ENCODE results near the gene ANKRD11. TPM values are rescaled to one million over a fixed set of nuclear protein-coding genes. Genes with fewer than 3 reads are reported as not detected.

The ANKRD11 gene
- total RNA-seq, 1 experiment from 2014 or later = 297 TPM

DNA sequence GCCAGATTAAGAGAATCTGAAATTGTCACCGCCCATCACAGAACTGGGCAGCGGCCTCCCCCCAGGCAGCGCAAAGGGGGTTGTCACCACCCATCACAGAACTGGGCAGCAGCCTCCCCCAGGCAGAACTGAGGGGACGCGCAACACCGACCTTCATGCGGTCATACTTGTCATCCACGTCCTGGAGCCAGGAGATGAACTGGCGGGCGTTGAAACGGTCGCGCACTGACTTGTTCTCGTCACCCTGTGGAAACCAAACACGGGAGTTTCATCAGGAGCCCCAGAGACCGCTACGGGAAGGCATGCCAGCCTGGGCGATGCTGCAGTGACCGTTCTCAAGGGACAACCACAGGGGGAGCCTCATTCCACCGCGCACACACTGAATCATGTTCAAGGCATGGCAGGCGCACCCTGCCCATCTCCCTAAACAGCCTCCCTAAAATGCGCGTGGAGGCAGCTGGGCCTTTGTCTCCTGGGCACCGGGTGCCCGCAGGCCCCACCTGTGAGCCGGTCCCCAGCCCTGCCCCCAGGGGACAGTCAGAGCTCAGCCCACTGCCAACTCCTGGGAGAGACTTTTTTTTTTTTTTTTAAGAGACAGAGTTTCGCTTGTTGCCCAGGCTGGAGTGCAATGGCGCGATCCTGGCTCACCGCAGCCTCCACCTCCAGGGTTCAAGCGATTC, 219.6 kb downstream of the ANKRD11 start:
- H3K27me3 Mint-ChIP-seq (ENCODE audit: insufficient read depth, unreplicated experiment) = no peaks in the 10 kb centered on the region
- H3K36me3 ChIP-seq (ENCODE audit: control insufficient read depth, insufficient read depth, low read length) = peaks cover 12% of the 10 kb centered on the region
- CTCF ChIA-PET = no interaction called here

DNA sequence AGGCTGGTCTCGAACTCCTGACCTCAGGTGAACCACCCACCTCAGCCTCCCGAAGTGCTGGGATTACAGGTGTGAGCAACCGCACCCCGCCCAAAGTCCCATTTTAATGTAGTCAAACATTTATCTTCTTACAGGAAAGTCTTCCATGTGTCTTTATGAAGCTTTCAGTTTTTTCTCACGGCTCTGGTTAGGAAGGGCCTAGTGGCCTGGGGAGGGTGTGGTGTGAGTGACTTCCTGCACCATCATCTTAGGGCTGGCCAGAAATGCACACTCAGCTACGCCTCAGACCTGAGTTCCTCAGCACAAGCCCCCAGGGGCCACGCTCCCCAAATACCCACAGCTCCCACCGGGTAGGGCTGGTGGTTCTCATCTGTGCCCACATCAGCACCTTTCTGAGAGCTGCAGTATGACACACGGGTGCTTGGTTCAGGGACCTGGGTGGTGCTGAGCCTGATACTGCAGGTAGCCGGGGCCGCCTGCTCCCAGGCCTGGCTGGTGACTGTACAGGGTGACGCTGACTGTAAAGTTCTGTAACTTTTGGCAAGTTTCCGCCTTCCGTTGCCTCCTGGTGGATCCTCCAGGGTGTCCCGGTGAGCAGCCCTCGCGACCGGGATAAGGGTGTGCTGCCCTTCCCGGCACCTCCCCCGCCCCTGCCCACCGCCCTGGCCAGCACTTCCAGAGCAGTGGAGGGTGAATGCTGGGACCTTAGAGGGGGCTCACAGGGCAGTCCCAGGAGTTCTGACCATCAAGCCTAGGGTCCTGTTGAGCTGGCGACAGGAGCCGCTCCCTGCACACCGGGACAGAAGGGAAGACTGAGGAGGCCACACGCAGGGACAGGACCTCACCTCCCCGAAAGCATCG, 220.3 kb downstream of the ANKRD11 start:
- H3K9me3 Mint-ChIP-seq (ENCODE audit: unreplicated experiment) = no peaks in the 10 kb centered on the region
- no peaks in the 10 kb centered on the region for H3K27me3 Mint-ChIP-seq (ENCODE audit: insufficient read depth, unreplicated experiment)
- Histone ChIP-seq H3K9me3 (no peaks in the 10 kb centered on the region), H3K27me3 (replicated peaks; ENCODE audit: control insufficient read depth, insufficient read depth, low read length) (no peaks in the 10 kb centered on the region), H3K4me1 (no peaks in the 10 kb centered on the region), H3K36me3 (ENCODE audit: control insufficient read depth, insufficient read depth, low read length) (peaks cover 10% of the 10 kb centered on the region), H3K4me3 (ENCODE audit: low read depth, low read length) (no peak overlapping the region)
- no TSS peak for BruUV-seq (replicated peaks)
- H3K4me1 Mint-ChIP-seq (ENCODE audit: low read depth, unreplicated experiment) = no peaks in the 10 kb centered on the region
- TF ChIP-seq, protein P1, sequence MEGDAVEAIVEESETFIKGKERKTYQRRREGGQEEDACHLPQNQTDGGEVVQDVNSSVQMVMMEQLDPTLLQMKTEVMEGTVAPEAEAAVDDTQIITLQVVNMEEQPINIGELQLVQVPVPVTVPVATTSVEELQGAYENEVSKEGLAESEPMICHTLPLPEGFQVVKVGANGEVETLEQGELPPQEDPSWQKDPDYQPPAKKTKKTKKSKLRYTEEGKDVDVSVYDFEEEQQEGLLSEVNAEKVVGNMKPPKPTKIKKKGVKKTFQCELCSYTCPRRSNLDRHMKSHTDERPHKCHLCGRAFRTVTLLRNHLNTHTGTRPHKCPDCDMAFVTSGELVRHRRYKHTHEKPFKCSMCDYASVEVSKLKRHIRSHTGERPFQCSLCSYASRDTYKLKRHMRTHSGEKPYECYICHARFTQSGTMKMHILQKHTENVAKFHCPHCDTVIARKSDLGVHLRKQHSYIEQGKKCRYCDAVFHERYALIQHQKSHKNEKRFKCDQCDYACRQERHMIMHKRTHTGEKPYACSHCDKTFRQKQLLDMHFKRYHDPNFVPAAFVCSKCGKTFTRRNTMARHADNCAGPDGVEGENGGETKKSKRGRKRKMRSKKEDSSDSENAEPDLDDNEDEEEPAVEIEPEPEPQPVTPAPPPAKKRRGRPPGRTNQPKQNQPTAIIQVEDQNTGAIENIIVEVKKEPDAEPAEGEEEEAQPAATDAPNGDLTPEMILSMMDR (IDR thresholded peaks at IDR 0.05; ENCODE audit: insufficient read depth in 1 of 2, low read depth in 1 of 2, low read length in 1 of 2, severe bottlenecking in 1 of 2, unreplicated experiment in 1 of 2) = no peak
- intact Hi-C loops (cut with micrococcal nuclease; ENCODE audit: unreplicated experiment) = no loop called here
- peaks cover 90% of the 10 kb centered on the region for H3K36me3 Mint-ChIP-seq (ENCODE audit: insufficient read depth, unreplicated experiment)
- no peak overlapping the region for H3K27ac Mint-ChIP-seq (ENCODE audit: unreplicated experiment)
- no peak for DNase-seq
- H3K4me3 Mint-ChIP-seq (ENCODE audit: unreplicated experiment) = no peak overlapping the region
- ChIA-PET CTCF (no interaction called here), POLR2A (no interaction called here)

More for the DNA sequence above, 219.6 kb downstream of the ANKRD11 start:
- Mint-ChIP-seq H3K4me1 (ENCODE audit: low read depth, unreplicated experiment) (no peaks in the 10 kb centered on the region), H3K9me3 (ENCODE audit: unreplicated experiment) (no peaks in the 10 kb centered on the region), H3K4me3 (ENCODE audit: unreplicated experiment) (no peak overlapping the region), H3K36me3 (ENCODE audit: insufficient read depth, unreplicated experiment) (peaks cover 90% of the 10 kb centered on the region), H3K27ac (ENCODE audit: unreplicated experiment) (no peak overlapping the region)
- POLR2A ChIA-PET = no interaction called here
- no peak for DNase-seq
- TF ChIP-seq, protein P1 (IDR thresholded peaks at IDR 0.05; ENCODE audit: insufficient read depth in 1 of 2, low read depth in 1 of 2, low read length in 1 of 2, severe bottlenecking in 1 of 2, unreplicated experiment in 1 of 2) = no peak
- H3K4me1 ChIP-seq = no peaks in the 10 kb centered on the region
- H3K27me3 ChIP-seq (replicated peaks; ENCODE audit: control insufficient read depth, insufficient read depth, low read length) = no peaks in the 10 kb centered on the region
- no TSS peak for BruUV-seq (replicated peaks)
- H3K4me3 ChIP-seq (ENCODE audit: low read depth, low read length) = no peak overlapping the region
- no peaks in the 10 kb centered on the region for H3K9me3 ChIP-seq
- intact Hi-C loops (cut with micrococcal nuclease; ENCODE audit: unreplicated experiment) = no loop called here

DNA sequence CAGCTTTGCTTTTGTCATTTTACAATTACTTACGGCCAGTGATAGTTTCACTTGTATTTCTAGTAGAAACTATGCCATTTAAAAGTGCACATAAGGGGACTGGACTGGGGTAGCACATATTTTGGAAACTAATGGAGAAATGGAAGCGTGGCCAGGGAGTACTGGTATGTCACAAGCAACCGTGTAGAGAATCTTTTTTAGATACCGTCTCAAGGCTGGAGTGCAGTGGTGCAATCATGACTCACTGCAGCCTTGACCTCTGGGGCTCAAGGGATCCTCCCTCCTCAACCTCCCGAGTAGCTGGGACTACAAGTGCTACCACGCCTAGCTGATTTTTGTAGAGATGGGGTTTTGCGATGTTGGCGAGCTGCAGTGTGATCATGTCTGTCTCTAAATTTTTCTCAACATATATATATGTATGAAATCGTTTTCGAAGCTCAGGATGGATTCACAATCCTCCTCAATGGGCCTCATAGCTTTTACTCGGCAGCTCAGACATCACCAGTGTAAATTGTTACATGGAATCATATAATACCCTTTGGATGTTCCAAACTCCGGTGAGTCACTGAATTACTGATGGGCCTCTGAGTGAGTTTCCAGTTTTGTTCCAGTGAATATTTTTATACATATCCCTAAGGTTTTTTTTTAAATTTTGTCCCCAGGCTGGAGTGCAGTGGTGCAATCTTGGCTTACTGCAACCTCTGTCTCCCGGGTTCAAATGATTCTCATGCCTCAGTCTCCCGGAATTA, 221.2 kb downstream of the ANKRD11 start:
- no peaks in the 10 kb centered on the region for H3K9me3 Mint-ChIP-seq (ENCODE audit: unreplicated experiment)
- H3K27me3 Mint-ChIP-seq (ENCODE audit: insufficient read depth, unreplicated experiment) = no peaks in the 10 kb centered on the region
- CTCF ChIA-PET = interaction anchor here (0.6 to 1.2 kb wide), 2 partner anchors 160 to 239 kb away, joined by 3 to 4 read pairs; partner anchors contain the start of gene SPG7
- no peak overlapping the region for H3K4me3 Mint-ChIP-seq (ENCODE audit: unreplicated experiment)
- intact Hi-C loops (cut with micrococcal nuclease; ENCODE audit: unreplicated experiment) = no loop called here
- no peak for DNase-seq
- peaks cover 90% of the 10 kb centered on the region for H3K36me3 Mint-ChIP-seq (ENCODE audit: insufficient read depth, unreplicated experiment)
- Histone ChIP-seq H3K27me3 (replicated peaks; ENCODE audit: control insufficient read depth, insufficient read depth, low read length) (no peaks in the 10 kb centered on the region), H3K4me3 (ENCODE audit: low read depth, low read length) (no peak overlapping the region), H3K9me3 (no peaks in the 10 kb centered on the region), H3K36me3 (ENCODE audit: control insufficient read depth, insufficient read depth, low read length) (peaks cover 8% of the 10 kb centered on the region), H3K4me1 (no peaks in the 10 kb centered on the region)
- no peak overlapping the region for H3K27ac Mint-ChIP-seq (ENCODE audit: unreplicated experiment)
- BruUV-seq (replicated peaks) = no TSS peak
- TF ChIP-seq, protein P1 (IDR thresholded peaks at IDR 0.05; ENCODE audit: insufficient read depth in 1 of 2, low read depth in 1 of 2, low read length in 1 of 2, severe bottlenecking in 1 of 2, unreplicated experiment in 1 of 2) = no peak
- POLR2A ChIA-PET = no interaction called here
- no peaks in the 10 kb centered on the region for H3K4me1 Mint-ChIP-seq (ENCODE audit: low read depth, unreplicated experiment)

Data from Caco-2 (cell line).